SU-DHL-6 (cell line): ENCODE data around the gene TROAP.

Experiments used
- H2AFZ ChIP-seq: fragments of 200-600 bp; sonication (generic); 2 replicates; pipeline ENCODE4 v1.6.1; 2014; ENCODE audit warnings: low read depth, mild to moderate bottlenecking, moderate library complexity, mixed read lengths, antibody characterized with exemption, low read length; ENCODE audit not compliant: severe bottlenecking
- H3F3A ChIP-seq: fragments of 200-600 bp; shearing (Covaris generic); 2 replicates; pipeline ENCODE4 v1.6.0; 2016; ENCODE audit warnings: antibody characterized with exemption, mild to moderate bottlenecking; ENCODE audit not compliant: insufficient read depth
- H3K27ac ChIP-seq: fragments of 200-600 bp; sonication (generic); 2 replicates; pipeline ENCODE4 v1.5.1; 2016; ENCODE audit warnings: low read depth, mild to moderate bottlenecking, low read length, moderate library complexity, mixed read lengths
- H3K27me3 ChIP-seq: fragments of 200-600 bp; sonication (generic), shearing (Covaris generic); 2 replicates; pipeline ENCODE4 v1.6.0; 2014; ENCODE audit warnings: mild to moderate bottlenecking, low read length
- H3K36me3 ChIP-seq: fragments of 200-600 bp; sonication (generic); 2 replicates; pipeline ENCODE4 v1.6.1; 2014; ENCODE audit warnings: mild to moderate bottlenecking, low read length, mixed read lengths
- H3K4me2 ChIP-seq: fragments of 300-600, 200-600 bp; shearing (Covaris generic), sonication (generic); 2 replicates; pipeline ENCODE4 v1.6.0; 2014; ENCODE audit warnings: low read length, low read depth, mild to moderate bottlenecking; ENCODE audit not compliant: poor library complexity, severe bottlenecking
- H3K4me3 ChIP-seq: fragments of 200-600 bp; sonication (generic); 2 replicates; pipeline ENCODE4 v1.5.1; 2014; ENCODE audit warnings: antibody characterized with exemption, low read length, mild to moderate bottlenecking, mixed read lengths; ENCODE audit not compliant: insufficient read depth, poor library complexity, severe bottlenecking
- H3K79me2 ChIP-seq: fragments of 200-600 bp; sonication (generic); 2 replicates; pipeline ENCODE4 v1.6.1; 2014; ENCODE audit warnings: mild to moderate bottlenecking, low read length, moderate library complexity; ENCODE audit not compliant: insufficient read depth
- H3K9ac ChIP-seq: fragments of 200-600 bp; sonication (generic); 2 replicates; pipeline ENCODE4 v1.7.0; 2014; ENCODE audit warnings: mild to moderate bottlenecking, low read length
- H3K9me2 ChIP-seq: fragments of 200-600 bp; sonication (generic); replicated peaks from 2 replicates; pipeline ENCODE4 v1.6.1; 2014; ENCODE audit warnings: low read length; ENCODE audit not compliant: insufficient read depth
- H3K9me3 ChIP-seq: fragments of 200-600 bp; sonication (generic); 2 replicates; pipeline ENCODE4 v1.6.1; 2014; ENCODE audit warnings: low read length, mixed read lengths; ENCODE audit not compliant: insufficient read depth
- H4K20me1 ChIP-seq: fragments of 200-600 bp; sonication (generic); 2 replicates; pipeline ENCODE4 v1.6.1; 2014; ENCODE audit warnings: low read depth, mild to moderate bottlenecking, antibody characterized with exemption, low read length, moderate library complexity, mixed read lengths
- CTCF ChIP-seq: fragments of 200-600 bp; sonication (generic); IDR thresholded peaks from one replicate; pipeline ENCODE4 v1.5.1; 2017; ENCODE audit warnings: antibody characterized with exemption, mild to moderate bottlenecking, low read length, moderate library complexity; ENCODE audit not compliant: insufficient read depth, poor library complexity, severe bottlenecking
- EZH2phosphoT487 ChIP-seq: fragments of 200-600 bp; sonication (generic), shearing (Covaris generic); conservative IDR thresholded peaks from 2 replicates; pipeline ENCODE4 v1.6.1; 2018; ENCODE audit warnings: mild to moderate bottlenecking, antibody characterized with exemption, low read length, moderate library complexity, mixed read lengths

The TROAP gene

GRCh38 chr12:49342066-49342913 lies 19.2 kb downstream of the TROAP start:
- H3K27ac ChIP-seq: no peak overlapping the region
- no peaks in the 10 kb centered on the region for H3K27me3 ChIP-seq
- H3K36me3 ChIP-seq: no peaks in the 10 kb centered on the region
- H2AFZ ChIP-seq: no peak overlapping the region
- no peak overlapping the region for H3K9ac ChIP-seq
- H3K79me2 ChIP-seq: no peaks in the 10 kb centered on the region
- no peaks in the 10 kb centered on the region for H3K9me2 ChIP-seq
- no peaks in the 10 kb centered on the region for H4K20me1 ChIP-seq
- no peak overlapping the region for H3K4me3 ChIP-seq
- no peaks in the 10 kb centered on the region for H3K9me3 ChIP-seq
- H3F3A ChIP-seq: no peaks in the 10 kb centered on the region; the same call in 1 of the 2 replicates
- TF ChIP-seq EZH2phosphoT487 (no peak), CTCF (peak; percentile 97)
- H3K4me2 ChIP-seq: peak overlapping the region; percentile 29

- H3K9ac ChIP-seq: no peak overlapping the region
- no peak for TF ChIP-seq EZH2phosphoT487
- no peak for TF ChIP-seq CTCF
- H3K9me3 ChIP-seq: no peaks in the 10 kb centered on the region
- H3K36me3 ChIP-seq: no peaks in the 10 kb centered on the region
- H3K27ac ChIP-seq: no peak overlapping the region
- peak overlapping the region; percentile 29 for H3K4me2 ChIP-seq
- no peak overlapping the region for H3K4me3 ChIP-seq
- H2AFZ ChIP-seq: no peak overlapping the region
- H3F3A ChIP-seq: no peaks in the 10 kb centered on the region; the same call in 1 of the 2 replicates
- no peaks in the 10 kb centered on the region for H3K79me2 ChIP-seq
- H3K27me3 ChIP-seq: no peaks in the 10 kb centered on the region
- H4K20me1 ChIP-seq: no peaks in the 10 kb centered on the region
- H3K9me2 ChIP-seq: no peaks in the 10 kb centered on the region
Observed at GRCh38 chr12:49342914-49343731, 20.1 kb downstream of the TROAP start.

- no peak overlapping the region for H2AFZ ChIP-seq
- no peaks in the 10 kb centered on the region for H4K20me1 ChIP-seq
- no peaks in the 10 kb centered on the region for H3K9me3 ChIP-seq
- H3K27me3 ChIP-seq: no peaks in the 10 kb centered on the region
- TF ChIP-seq CTCF (no peak), EZH2phosphoT487 (no peak)
- H3K27ac ChIP-seq: no peak overlapping the region
- peak overlapping the region; percentile 26 for H3K4me2 ChIP-seq
- H3K9ac ChIP-seq: no peak overlapping the region
- H3F3A ChIP-seq: no peaks in the 10 kb centered on the region; the same call in 1 of the 2 replicates
- no peaks in the 10 kb centered on the region for H3K9me2 ChIP-seq
- H3K4me3 ChIP-seq: no peak overlapping the region
- no peaks in the 10 kb centered on the region for H3K36me3 ChIP-seq
- H3K79me2 ChIP-seq: no peaks in the 10 kb centered on the region
Observed at GRCh38 chr12:49344486-49345050, 21.5 kb downstream of the TROAP start.
